Skeletal muscle satellite cell (primary cell): ENCODE results near the gene TOR3A.
A peak's percentile ranks its signal among the peaks of the same experiment; 100 is the strongest.

Experiments
- H3K27me3 ChIP-seq: 2 replicates; pipeline ENCODE4 v1.7.0; 2013; ENCODE audit warnings: low read length; ENCODE audit not compliant: control insufficient read depth, insufficient read depth
- H3K36me3 ChIP-seq: 2 replicates; pipeline ENCODE4 v1.7.0; 2013; ENCODE audit warnings: mild to moderate bottlenecking, control low read depth, low read length; ENCODE audit not compliant: insufficient read depth
- H3K4me1 ChIP-seq: 2 replicates; pipeline ENCODE4 v1.7.0; 2013; ENCODE audit warnings: low read length; ENCODE audit not compliant: control insufficient read depth, insufficient read depth
- H3K4me2 ChIP-seq: 2 replicates; pipeline ENCODE4 v1.7.0; 2013; ENCODE audit warnings: mild to moderate bottlenecking, low read length
- H3K4me3 ChIP-seq: 2 replicates; pipeline ENCODE4 v1.7.0; 2013; ENCODE audit warnings: low read length
- H3K9ac ChIP-seq: 2 replicates; pipeline ENCODE4 v1.7.0; 2013; ENCODE audit warnings: mild to moderate bottlenecking, low read depth, low read length, moderate library complexity
- H3K9me3 ChIP-seq: replicated peaks from 2 replicates; pipeline ENCODE4 v1.7.0; 2013; ENCODE audit warnings: mild to moderate bottlenecking, control low read depth, low read length

Gene TOR3A

GRCh38 chr1:179080866-179081686 lies 794 bp upstream of the TOR3A start:
- Histone ChIP-seq H3K9ac (peak overlapping the region; percentile 89), H3K36me3 (peaks cover 8% of the 10 kb centered on the region), H3K4me2 (peak overlapping the region; percentile 89), H3K4me3 (peak overlapping the region; percentile 85), H3K4me1 (peaks cover 28% of the 10 kb centered on the region), H3K9me3 (no peaks in the 10 kb centered on the region), H3K27me3 (no peaks in the 10 kb centered on the region)

- Histone ChIP-seq H3K4me2 (peak overlapping the region; percentile 89), H3K27me3 (no peaks in the 10 kb centered on the region), H3K36me3 (peaks cover 8% of the 10 kb centered on the region)
Measured at GRCh38 chr1:179082333-179082998, 596 bp downstream of the TOR3A start.

GRCh38 chr1:179082999-179083335 lies 1.1 kb downstream of the TOR3A start:
- H3K4me1 ChIP-seq = peaks cover 20% of the 10 kb centered on the region
- H3K4me3 ChIP-seq = peak overlapping the region; percentile 85
- H3K27me3 ChIP-seq = no peaks in the 10 kb centered on the region
- H3K36me3 ChIP-seq = peaks cover 8% of the 10 kb centered on the region
- peak overlapping the region; percentile 89 for H3K4me2 ChIP-seq
- peak overlapping the region; percentile 89 for H3K9ac ChIP-seq
- no peaks in the 10 kb centered on the region for H3K9me3 ChIP-seq

More at GRCh38 chr1:179082333-179082998, 596 bp downstream of the TOR3A start:
- Histone ChIP-seq H3K9ac (peak overlapping the region; percentile 89), H3K9me3 (no peaks in the 10 kb centered on the region), H3K4me1 (peaks cover 25% of the 10 kb centered on the region), H3K4me3 (peak overlapping the region; percentile 85)

- Histone ChIP-seq H3K4me1 (peaks cover 19% of the 10 kb centered on the region), H3K36me3 (peaks cover 10% of the 10 kb centered on the region), H3K4me3 (no peak overlapping the region), H3K4me2 (peak overlapping the region; percentile 89), H3K9me3 (no peaks in the 10 kb centered on the region), H3K27me3 (no peaks in the 10 kb centered on the region), H3K9ac (no peak overlapping the region)
Measured at GRCh38 chr1:179083533-179083932, 1.7 kb downstream of the TOR3A start.

GRCh38 chr1:179087665-179088064 lies 5.8 kb downstream of the TOR3A start:
- H3K36me3 ChIP-seq = peaks cover 46% of the 10 kb centered on the region
- peaks cover 34% of the 10 kb centered on the region for H3K4me1 ChIP-seq
- H3K4me2 ChIP-seq = no peak overlapping the region
- H3K9me3 ChIP-seq = no peaks in the 10 kb centered on the region
- no peak overlapping the region for H3K4me3 ChIP-seq
- H3K27me3 ChIP-seq = no peaks in the 10 kb centered on the region
- no peak overlapping the region for H3K9ac ChIP-seq

- Histone ChIP-seq H3K4me3 (no peak overlapping the region), H3K9ac (no peak overlapping the region), H3K9me3 (no peaks in the 10 kb centered on the region), H3K36me3 (peaks cover 68% of the 10 kb centered on the region), H3K27me3 (no peaks in the 10 kb centered on the region), H3K4me1 (peaks cover 23% of the 10 kb centered on the region), H3K4me2 (no peak overlapping the region)
Measured at GRCh38 chr1:179089827-179090482, 8.1 kb downstream of the TOR3A start.

- H3K4me2 ChIP-seq = no peak overlapping the region
- no peaks in the 10 kb centered on the region for H3K27me3 ChIP-seq
- H3K36me3 ChIP-seq = peaks cover 71% of the 10 kb centered on the region
- H3K4me3 ChIP-seq = no peak overlapping the region
- peaks cover 23% of the 10 kb centered on the region for H3K4me1 ChIP-seq
- no peak overlapping the region for H3K9ac ChIP-seq
- no peaks in the 10 kb centered on the region for H3K9me3 ChIP-seq
Measured at GRCh38 chr1:179090522-179090921, 8.7 kb downstream of the TOR3A start.

GRCh38 chr1:179090923-179091322 lies 9.1 kb downstream of the TOR3A start:
- Histone ChIP-seq H3K9ac (no peak overlapping the region), H3K4me1 (peaks cover 23% of the 10 kb centered on the region), H3K4me2 (no peak overlapping the region), H3K27me3 (no peaks in the 10 kb centered on the region), H3K4me3 (no peak overlapping the region), H3K9me3 (no peaks in the 10 kb centered on the region), H3K36me3 (peaks cover 71% of the 10 kb centered on the region)

GRCh38 chr1:179091691-179092165 lies 9.9 kb downstream of the TOR3A start:
- H3K4me2 ChIP-seq = no peak overlapping the region
- H3K9ac ChIP-seq = no peak overlapping the region
- H3K27me3 ChIP-seq = no peaks in the 10 kb centered on the region
- no peaks in the 10 kb centered on the region for H3K9me3 ChIP-seq
- H3K4me1 ChIP-seq = peaks cover 23% of the 10 kb centered on the region
- no peak overlapping the region for H3K4me3 ChIP-seq
- H3K36me3 ChIP-seq = peaks cover 78% of the 10 kb centered on the region

- H3K9ac ChIP-seq = no peak overlapping the region
- H3K27me3 ChIP-seq = no peaks in the 10 kb centered on the region
- H3K4me3 ChIP-seq = no peak overlapping the region
- no peak overlapping the region for H3K4me2 ChIP-seq
- H3K36me3 ChIP-seq = peaks cover 91% of the 10 kb centered on the region
- H3K9me3 ChIP-seq = no peaks in the 10 kb centered on the region
- H3K4me1 ChIP-seq = peaks cover 23% of the 10 kb centered on the region
Measured at GRCh38 chr1:179092896-179093461, 11.1 kb downstream of the TOR3A start.

- Histone ChIP-seq H3K4me2 (no peak overlapping the region), H3K9me3 (no peaks in the 10 kb centered on the region), H3K36me3 (peaks cover 91% of the 10 kb centered on the region), H3K4me3 (no peak overlapping the region), H3K9ac (no peak overlapping the region), H3K4me1 (peaks cover 23% of the 10 kb centered on the region), H3K27me3 (no peaks in the 10 kb centered on the region)
Measured at GRCh38 chr1:179094818-179095217, 12.9 kb downstream of the TOR3A start.
